Endothelial cell (in vitro differentiated cells): Measurements from ENCODE around the gene SETD5. TPM values are rescaled to one million over a fixed set of nuclear protein-coding genes. Genes with fewer than 3 reads are reported as not detected.

Source experiments
- DNase-seq: peaks from one replicate; pipeline ENCODE4 v3.0.0; 2021; ENCODE audit warnings: low spot score
- H3K27ac Mint-ChIP-seq: one replicate; pipeline ENCODE4 v1.8.0; 2021; ENCODE audit warnings: mixed read lengths, inconsistent platforms; ENCODE audit not compliant: unreplicated experiment
- H3K27me3 Mint-ChIP-seq: one replicate; pipeline ENCODE4 v1.8.0; 2021; ENCODE audit warnings: mild to moderate bottlenecking, moderate library complexity, mixed read lengths, inconsistent platforms; ENCODE audit not compliant: unreplicated experiment
- H3K36me3 Mint-ChIP-seq: one replicate; pipeline ENCODE4 v1.8.0; 2021; ENCODE audit warnings: mild to moderate bottlenecking, low read depth, mixed read lengths, inconsistent platforms; ENCODE audit not compliant: unreplicated experiment
- H3K4me1 Mint-ChIP-seq: one replicate; pipeline ENCODE4 v1.8.0; 2021; ENCODE audit warnings: mild to moderate bottlenecking, mixed read lengths, inconsistent platforms; ENCODE audit not compliant: unreplicated experiment
- H3K4me3 Mint-ChIP-seq: one replicate; pipeline ENCODE4 v1.8.0; 2021; ENCODE audit warnings: mild to moderate bottlenecking, mixed read lengths, inconsistent platforms; ENCODE audit not compliant: unreplicated experiment
- H3K9me3 Mint-ChIP-seq: one replicate; pipeline ENCODE4 v1.8.0; 2021; ENCODE audit warnings: mixed read lengths, inconsistent platforms; ENCODE audit not compliant: unreplicated experiment
- CTCF ChIP-seq: fragments of 200-600 bp; sonication (generic); IDR thresholded peaks from one replicate; pipeline ENCODE4 v1.5.0; 2021; ENCODE audit warnings: antibody characterized with exemption; ENCODE audit not compliant: unreplicated experiment
- total RNA-seq: library from RNA; stranded (reverse); fragmentation: NEBNext Ultra II Directional; extraction: Animal tissue kit (Norgen Biotek cat#: 25700); gene quantifications from one replicate; pipeline ENCODE4 v1.2.1, GENCODE V29; 2021; ENCODE audit not compliant: unreplicated experiment

SETD5 gene
- total RNA-seq, 1 donor from 2014 or later, result 246 TPM

GRCh38 chr3:9352917-9353752 is 44.3 kb upstream of the SETD5 start:
- Mint-ChIP-seq H3K4me3 (peak overlapping the region; percentile 70), H3K27me3 (peaks cover 4% of the 10 kb centered on the region), H3K9me3 (no peaks in the 10 kb centered on the region), H3K36me3 (peaks cover 6% of the 10 kb centered on the region), H3K4me1 (peaks cover 21% of the 10 kb centered on the region), H3K27ac (peak overlapping the region; percentile 93)
- TF ChIP-seq CTCF, result peak; percentile 69
- DNase-seq, result peak; percentile 65

- no peak for TF ChIP-seq CTCF
- Mint-ChIP-seq H3K36me3 (peaks cover 4% of the 10 kb centered on the region), H3K4me1 (peaks cover 10% of the 10 kb centered on the region), H3K4me3 (peak overlapping the region; percentile 21), H3K9me3 (no peaks in the 10 kb centered on the region), H3K27ac (peak overlapping the region; percentile 77), H3K27me3 (peaks cover 16% of the 10 kb centered on the region)
- DNase-seq, result no peak
Measured at GRCh38 chr3:9361691-9362388, 35.6 kb upstream of the SETD5 start.

GRCh38 chr3:9362731-9363530 is 34.5 kb upstream of the SETD5 start, which contains the start of gene THUMPD3:
THUMPD3 (plus strand) TSS chr3:9363054; CDS start chr3:9365069, 2,015 bp downstream.
- Mint-ChIP-seq H3K9me3 (no peaks in the 10 kb centered on the region), H3K4me3 (peak within 1 kb of the TSS; percentile 94), H3K27ac (peak within 1 kb of the TSS; percentile 98), H3K4me1 (peaks cover 10% of the 10 kb centered on the region), H3K36me3 (peaks cover 4% of the 10 kb centered on the region), H3K27me3 (peaks cover 16% of the 10 kb centered on the region)
- no peak for TF ChIP-seq CTCF
- DNase-seq, result peak; percentile 92

GRCh38 chr3:9369508-9369907 is 27.9 kb upstream of the SETD5 start:
- Mint-ChIP-seq H3K4me1 (no peaks in the 10 kb centered on the region), H3K27me3 (no peaks in the 10 kb centered on the region), H3K4me3 (no peak overlapping the region), H3K9me3 (no peaks in the 10 kb centered on the region), H3K27ac (no peak overlapping the region), H3K36me3 (peaks cover 12% of the 10 kb centered on the region)
- no peak for DNase-seq
- no peak for TF ChIP-seq CTCF
